Thoracic aorta (tissue), 2 donors: Measurements from ENCODE around the gene ATR. TPM values are rescaled to one million over a fixed set of nuclear protein-coding genes. Genes with fewer than 3 reads are reported as not detected.
"Not testable (repeated sequence)": the region's sequence is repeated elsewhere in the genome, so short reads cannot be mapped to it uniquely, and the experiment has no call there.

Experiments
- ATAC-seq: fragments of 150-250 bp; one replicate; pipeline ENCODE4 v1.8.0; 2017; ENCODE audit warnings: low read depth; ENCODE audit not compliant: insufficient number of reproducible peaks, low FRiP score
- DNase-seq: peaks from one replicate; pipeline ENCODE4 v3.0.0-alpha.2; 2020; ENCODE audit warnings: low spot score
- H3K27ac ChIP-seq, 2 donors: fragments of 200-600 bp; sonication (generic); 1 replicate in 1 of 2; 2 replicates in 1 of 2; pipeline ENCODE4 v1.5.1; 2016; ENCODE audit warnings: mild to moderate bottlenecking in 2 of 2, moderate library complexity in 2 of 2
- H3K27me3 ChIP-seq: fragments of 200-600 bp; sonication (generic); replicated peaks from 2 replicates; pipeline ENCODE4 v1.6.0; 2016; ENCODE audit warnings: mild to moderate bottlenecking; ENCODE audit not compliant: insufficient read depth
- H3K36me3 ChIP-seq: fragments of 200-600 bp; sonication (generic); one replicate; pipeline ENCODE4 v1.5.1; 2016
- H3K4me1 ChIP-seq, 2 donors: fragments of 200-600 bp; sonication (generic); 1 replicate in 1 of 2; 2 replicates in 1 of 2; pipeline versions ENCODE4 v1.5.1 to v1.6.0; 2016; ENCODE audit warnings: low read depth in 2 of 2, mild to moderate bottlenecking in 1 of 2; ENCODE audit not compliant: control insufficient read depth in 1 of 2
- H3K4me3 ChIP-seq: fragments of 200-600 bp; sonication (generic); 2 replicates; pipeline ENCODE4 v1.5.1; 2016; ENCODE audit warnings: mild to moderate bottlenecking
- H3K9me3 ChIP-seq: fragments of 200-600 bp; sonication (generic); 2 replicates; pipeline ENCODE4 v1.5.1; 2016
- CTCF ChIP-seq: fragments of 200-600 bp; sonication (generic); IDR thresholded peaks from one replicate; pipeline ENCODE4 v1.5.1; 2019; ENCODE audit warnings: antibody characterized with exemption
- total RNA-seq, 2 donors: library from RNA; depleted of rRNA; stranded (reverse); fragments of >200 nt; gene quantifications; one replicate each; pipeline versions ENCODE4 v1.1.0 to v1.2.3, GENCODE V29; 2016

The ATR gene
- total RNA-seq, 2 donors from 2014 or later, result 21.3 to 41.6 TPM

DNA sequence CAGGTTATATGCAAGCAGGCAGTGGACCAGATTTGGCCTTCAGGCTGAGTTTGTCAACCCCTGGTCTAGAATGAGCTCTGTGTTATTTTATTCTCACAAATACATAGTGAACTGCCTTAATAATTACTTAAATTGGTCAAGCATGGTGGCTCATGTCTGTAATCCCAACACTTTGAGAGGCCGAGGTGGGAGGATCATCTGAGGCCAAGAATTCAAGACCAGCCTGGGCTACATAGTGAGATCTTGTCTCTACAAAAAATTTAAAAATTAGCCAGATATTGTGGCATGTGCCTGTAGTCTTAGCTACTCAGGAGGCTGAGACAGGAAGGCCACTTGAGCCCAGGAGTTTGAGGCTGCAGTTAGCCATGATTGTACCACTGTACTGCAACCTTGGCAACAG lies 32.7 kb upstream of the ATR start:
- ATAC-seq, result no peak
- TF ChIP-seq CTCF, result no peak

GRCh38 chr3:142609136-142609535 lies 30.6 kb upstream of the ATR start:
- Histone ChIP-seq H3K27me3 (no peaks in the 10 kb centered on the region), H3K36me3 (no peaks in the 10 kb centered on the region), H3K9me3 (no peaks in the 10 kb centered on the region), H3K4me3 (no peak overlapping the region), H3K27ac (no peak overlapping the region), H3K4me1 (no peaks in the 10 kb centered on the region)
- DNase-seq (no peak), ATAC-seq (no peak)
- no peak for TF ChIP-seq CTCF

More for the DNA sequence above, 32.7 kb upstream of the ATR start:
- H3K27ac ChIP-seq, result no peak overlapping the region
- no peaks in the 10 kb centered on the region for H3K4me1 ChIP-seq
- no peak for DNase-seq
- H3K36me3 ChIP-seq, result no peaks in the 10 kb centered on the region
- H3K4me3 ChIP-seq, result no peak overlapping the region
- H3K27me3 ChIP-seq, result no peaks in the 10 kb centered on the region
- no peaks in the 10 kb centered on the region for H3K9me3 ChIP-seq

DNA sequence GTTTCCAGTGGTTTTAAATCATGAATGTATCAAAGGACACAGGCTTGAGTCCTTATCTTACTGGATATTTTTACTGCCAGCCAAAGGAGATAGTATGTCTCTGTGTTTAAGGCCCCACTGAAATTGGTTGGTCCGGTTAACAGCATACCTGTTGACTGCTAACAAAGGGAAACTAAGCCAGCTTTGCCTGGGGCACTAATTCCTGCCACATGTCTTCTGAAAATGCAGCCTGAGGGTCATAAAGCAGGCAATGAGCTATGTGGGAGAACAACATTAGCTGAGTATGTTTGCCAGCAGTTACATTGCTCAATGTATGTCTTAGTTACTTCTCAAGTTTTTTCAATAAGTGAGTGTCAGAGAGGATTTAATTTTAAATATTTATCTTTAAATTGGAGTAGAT lies 30.1 kb upstream of the ATR start:
- no peaks in the 10 kb centered on the region for H3K4me1 ChIP-seq
- no peak overlapping the region for H3K4me3 ChIP-seq
- H3K36me3 ChIP-seq, result no peaks in the 10 kb centered on the region
- ATAC-seq (no peak), DNase-seq (no peak)
- no peak for TF ChIP-seq CTCF
- H3K9me3 ChIP-seq, result no peaks in the 10 kb centered on the region
- no peak overlapping the region for H3K27ac ChIP-seq
- H3K27me3 ChIP-seq, result no peaks in the 10 kb centered on the region

- no peak overlapping the region for H3K27ac ChIP-seq
- no peaks in the 10 kb centered on the region for H3K4me1 ChIP-seq
- no peak for ATAC-seq
- H3K4me3 ChIP-seq, result no peak overlapping the region
- H3K36me3 ChIP-seq, result no peaks in the 10 kb centered on the region
- DNase-seq, result no peak
- no peak for TF ChIP-seq CTCF
- no peaks in the 10 kb centered on the region for H3K27me3 ChIP-seq
- H3K9me3 ChIP-seq, result no peaks in the 10 kb centered on the region
Observed at GRCh38 chr3:142604940-142605339, 26.4 kb upstream of the ATR start.

DNA sequence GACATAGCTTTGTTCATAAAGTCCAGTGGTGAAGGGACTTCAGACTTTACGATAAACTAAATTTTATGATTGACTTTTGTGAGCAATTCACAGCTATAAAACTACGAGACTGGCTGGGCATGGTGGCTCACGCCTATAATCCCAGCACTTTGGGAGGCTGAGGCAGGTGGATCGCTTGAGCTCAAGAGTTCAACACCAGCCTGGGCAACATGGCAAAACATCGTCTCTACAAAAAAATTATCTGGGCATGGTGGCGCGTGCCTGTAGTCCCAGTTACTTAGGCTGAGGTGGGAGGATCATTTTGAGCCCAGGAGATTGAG lies 24.8 kb upstream of the ATR start:
- H3K27me3 ChIP-seq, H3K4me1 ChIP-seq, H3K9me3 ChIP-seq, H3K36me3 ChIP-seq, ATAC-seq, H3K27ac ChIP-seq, DNase-seq, H3K4me3 ChIP-seq: not testable (repeated sequence)

DNA sequence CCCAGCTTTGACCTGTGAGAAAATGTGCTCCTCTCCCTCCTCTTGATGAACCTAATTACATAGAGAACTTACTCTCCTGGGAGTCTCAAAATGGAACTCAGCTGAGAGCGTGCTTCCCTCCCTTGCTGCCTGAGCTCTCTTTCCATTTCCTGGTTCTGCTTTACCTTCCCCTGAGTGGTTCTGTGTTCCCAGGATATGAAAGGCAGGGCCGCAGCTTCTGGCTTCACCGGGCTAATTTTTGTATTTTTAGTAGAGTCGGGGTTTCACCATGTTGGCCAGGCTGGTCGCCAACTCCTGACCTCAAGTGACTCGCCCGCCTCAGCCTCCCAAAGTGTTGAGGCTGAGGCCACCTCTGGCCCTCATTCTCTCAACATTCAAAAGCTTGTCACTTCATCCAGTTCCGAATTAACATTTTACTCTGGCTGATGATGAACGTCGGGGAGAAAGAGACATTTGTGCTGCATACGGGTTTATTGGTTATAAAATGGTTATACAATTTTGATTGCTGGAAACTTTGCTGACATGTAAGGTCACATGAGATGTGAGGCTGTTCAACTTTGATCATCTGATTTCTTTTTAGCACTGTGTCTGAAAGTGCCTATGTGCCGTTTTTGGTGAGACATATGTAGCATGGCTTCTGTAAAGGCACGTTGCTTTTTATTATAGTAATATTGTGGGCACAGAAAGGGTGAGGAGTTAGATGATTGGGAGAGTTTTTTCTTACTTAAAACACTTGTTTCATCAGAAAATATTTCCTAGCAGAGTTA lies 24.3 kb upstream of the ATR start:
- DNase-seq, result no peak
- ATAC-seq, result no peak
- no peak for TF ChIP-seq CTCF
- H3K9me3 ChIP-seq, result no peaks in the 10 kb centered on the region
- no peaks in the 10 kb centered on the region for H3K27me3 ChIP-seq
- no peak overlapping the region for H3K4me3 ChIP-seq
- no peaks in the 10 kb centered on the region for H3K4me1 ChIP-seq
- H3K36me3 ChIP-seq, result no peaks in the 10 kb centered on the region
- no peak overlapping the region for H3K27ac ChIP-seq
